ENCODE data around the gene PLPPR3.

The PLPPR3 gene

DNA sequence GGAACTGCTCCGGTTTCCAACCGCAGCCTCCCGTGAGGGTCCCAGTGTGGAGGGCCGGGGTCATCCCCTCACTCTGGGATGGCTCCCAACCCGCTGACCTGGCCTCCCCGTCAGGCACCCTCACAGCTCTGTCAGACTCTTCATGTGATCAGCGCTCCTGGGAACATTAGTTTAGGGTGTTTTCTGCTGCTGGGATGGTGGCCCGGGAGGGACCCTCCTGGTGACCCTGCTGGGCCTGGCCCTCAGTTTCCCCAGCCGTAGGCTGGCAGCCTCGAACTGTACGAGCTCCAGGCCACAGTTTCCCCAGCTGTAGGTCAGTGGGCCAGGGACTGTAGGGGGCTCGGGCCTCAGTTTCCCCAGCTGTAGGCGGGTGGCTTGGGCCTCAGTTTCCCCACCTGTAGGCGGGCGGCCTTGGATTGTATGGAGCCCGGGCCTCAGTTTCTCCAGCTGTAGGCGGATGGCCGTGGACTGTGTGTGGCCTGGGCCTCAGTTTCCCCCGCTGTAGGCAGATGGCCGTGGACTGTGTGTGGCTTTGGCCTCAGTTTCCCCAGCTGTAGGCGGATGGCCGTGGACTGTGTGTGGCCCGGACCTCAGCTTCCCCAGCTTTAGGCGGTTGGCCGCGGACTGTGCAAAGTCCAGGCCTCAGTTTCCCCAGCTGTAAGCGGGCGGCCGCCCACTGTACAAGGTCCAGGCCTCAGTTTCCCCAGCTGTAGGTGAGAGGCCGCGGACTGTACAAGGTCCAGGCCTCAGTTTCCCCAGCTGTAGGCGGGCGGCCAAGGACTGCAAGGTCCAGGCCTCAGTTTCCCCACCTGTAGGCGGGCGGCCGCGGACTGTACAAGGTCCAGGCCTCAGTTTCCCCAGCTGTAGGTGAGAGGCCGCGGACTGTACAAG, 25.8 kb downstream of the PLPPR3 start:
- H4K20me1 ChIP-seq (ENCODE audit: insufficient read depth, low read length), result peaks cover 30% of the 10 kb centered on the region
- H3K4me3 ChIP-seq (ENCODE audit: low read depth in 1 of 2, low read length in 2 of 2), result peak overlapping the region; percentile 59 to 92; a peak in 3 of 4 replicates
- peaks cover 34% of the 10 kb centered on the region for H3K4me1 ChIP-seq (ENCODE audit: insufficient read depth, low read length)
- ATAC-seq (ENCODE audit: insufficient read depth, low read depth) (no peak), DNase-seq (no peak)
- H3K27ac ChIP-seq (ENCODE audit: low read length), result peak overlapping the region; percentile 80; the same call in 1 of the 2 replicates
- H3K27me3 ChIP-seq (ENCODE audit: insufficient read depth, low read length, poor library complexity), result no peaks in the 10 kb centered on the region
- no peaks in the 10 kb centered on the region for H3K9me3 ChIP-seq (ENCODE audit: insufficient read depth, low read length, severe bottlenecking)
- H3K36me3 ChIP-seq (ENCODE audit: insufficient read depth, low read length), result peaks cover 30% of the 10 kb centered on the region
- peak overlapping the region; percentile 76 for H3K4me2 ChIP-seq (ENCODE audit: insufficient read depth, low read length)
- TF ChIP-seq, protein P1, sequence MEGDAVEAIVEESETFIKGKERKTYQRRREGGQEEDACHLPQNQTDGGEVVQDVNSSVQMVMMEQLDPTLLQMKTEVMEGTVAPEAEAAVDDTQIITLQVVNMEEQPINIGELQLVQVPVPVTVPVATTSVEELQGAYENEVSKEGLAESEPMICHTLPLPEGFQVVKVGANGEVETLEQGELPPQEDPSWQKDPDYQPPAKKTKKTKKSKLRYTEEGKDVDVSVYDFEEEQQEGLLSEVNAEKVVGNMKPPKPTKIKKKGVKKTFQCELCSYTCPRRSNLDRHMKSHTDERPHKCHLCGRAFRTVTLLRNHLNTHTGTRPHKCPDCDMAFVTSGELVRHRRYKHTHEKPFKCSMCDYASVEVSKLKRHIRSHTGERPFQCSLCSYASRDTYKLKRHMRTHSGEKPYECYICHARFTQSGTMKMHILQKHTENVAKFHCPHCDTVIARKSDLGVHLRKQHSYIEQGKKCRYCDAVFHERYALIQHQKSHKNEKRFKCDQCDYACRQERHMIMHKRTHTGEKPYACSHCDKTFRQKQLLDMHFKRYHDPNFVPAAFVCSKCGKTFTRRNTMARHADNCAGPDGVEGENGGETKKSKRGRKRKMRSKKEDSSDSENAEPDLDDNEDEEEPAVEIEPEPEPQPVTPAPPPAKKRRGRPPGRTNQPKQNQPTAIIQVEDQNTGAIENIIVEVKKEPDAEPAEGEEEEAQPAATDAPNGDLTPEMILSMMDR (IDR thresholded peaks at IDR 0.05; ENCODE audit: borderline replicate concordance, extremely low read depth, low read length, poor library complexity, severe bottlenecking), result no peak
- no peak for TF ChIP-seq EZH2 (IDR thresholded peaks at IDR 0.05; ENCODE audit: borderline replicate concordance, low read depth, low read length, severe bottlenecking)
- H2AFZ ChIP-seq (ENCODE audit: low read depth, low read length), result peak overlapping the region; percentile 95
- H3K9ac ChIP-seq (ENCODE audit: low read depth, low read length), result peak overlapping the region; percentile 88
- H3K79me2 ChIP-seq (ENCODE audit: insufficient read depth, low read length), result peaks cover 48% of the 10 kb centered on the region

DNA sequence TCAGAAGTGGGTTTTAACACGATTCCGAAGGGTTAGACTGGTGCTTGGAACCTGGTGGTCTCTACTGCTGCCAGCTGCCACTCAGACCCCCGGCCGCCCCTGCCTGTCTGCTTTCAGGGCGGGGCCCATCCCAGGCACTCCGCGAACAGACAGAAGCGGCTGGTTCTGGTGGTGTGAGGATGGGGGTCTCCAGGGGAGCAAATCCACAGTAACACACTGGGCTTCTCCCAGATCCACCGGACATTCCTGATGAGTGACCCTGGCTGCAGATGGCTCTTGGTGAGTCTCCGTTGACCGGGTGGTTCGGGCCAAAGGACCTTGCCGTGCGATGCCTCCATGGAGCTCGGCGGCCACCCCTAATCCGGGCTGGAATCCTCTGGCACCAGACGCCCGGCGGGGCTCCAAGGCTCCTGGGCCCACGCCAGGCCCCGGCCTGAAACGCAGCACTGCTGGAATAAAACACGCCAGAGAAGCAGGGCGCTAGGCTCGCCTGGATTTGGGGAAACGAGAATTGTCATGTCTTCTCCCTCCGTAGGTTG, 26.6 kb downstream of the PLPPR3 start:
- DNase-seq (no peak), ATAC-seq (ENCODE audit: insufficient read depth, low read depth) (no peak)
- no peaks in the 10 kb centered on the region for H3K9me3 ChIP-seq (ENCODE audit: insufficient read depth, low read length, severe bottlenecking)
- H3K4me3 ChIP-seq (ENCODE audit: low read depth in 1 of 2, low read length in 2 of 2), result no peak overlapping the region
- H3K9ac ChIP-seq (ENCODE audit: low read depth, low read length), result no peak overlapping the region
- H3K27me3 ChIP-seq (ENCODE audit: insufficient read depth, low read length, poor library complexity), result no peaks in the 10 kb centered on the region
- H3K4me2 ChIP-seq (ENCODE audit: insufficient read depth, low read length), result no peak overlapping the region
- H3K36me3 ChIP-seq (ENCODE audit: insufficient read depth, low read length), result peaks cover 22% of the 10 kb centered on the region
- H3K27ac ChIP-seq (ENCODE audit: low read length), result no peak overlapping the region
- H2AFZ ChIP-seq (ENCODE audit: low read depth, low read length), result no peak overlapping the region
- peaks cover 40% of the 10 kb centered on the region for H3K79me2 ChIP-seq (ENCODE audit: insufficient read depth, low read length)
- peaks cover 22% of the 10 kb centered on the region for H4K20me1 ChIP-seq (ENCODE audit: insufficient read depth, low read length)
- no peak for TF ChIP-seq EZH2 (IDR thresholded peaks at IDR 0.05; ENCODE audit: borderline replicate concordance, low read depth, low read length, severe bottlenecking)
- TF ChIP-seq, protein P1 (IDR thresholded peaks at IDR 0.05; ENCODE audit: borderline replicate concordance, extremely low read depth, low read length, poor library complexity, severe bottlenecking), result no peak
- peaks cover 26% of the 10 kb centered on the region for H3K4me1 ChIP-seq (ENCODE audit: insufficient read depth, low read length)

DNA sequence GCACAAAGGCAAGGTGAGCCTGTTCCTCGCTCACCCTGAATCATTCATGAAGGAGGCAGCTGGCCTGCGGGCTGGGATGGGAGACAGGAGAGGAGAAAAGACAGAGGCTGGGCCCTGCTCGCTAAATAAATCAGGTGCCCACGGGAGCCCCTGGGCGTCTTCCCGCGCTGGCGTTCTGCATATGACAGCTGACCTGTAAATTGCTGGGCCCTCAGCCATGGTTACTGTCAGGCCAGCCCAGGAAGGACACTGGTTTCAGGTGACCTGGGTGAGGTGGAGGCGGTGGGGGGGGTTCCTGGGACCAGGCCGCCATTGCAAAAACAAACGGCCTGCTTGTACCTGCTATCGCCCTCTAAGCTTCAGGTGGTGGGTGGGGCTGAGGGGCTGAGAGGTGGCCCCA, 27.9 kb downstream of the PLPPR3 start:
- Histone ChIP-seq H3K79me2 (ENCODE audit: insufficient read depth, low read length) (peaks cover 26% of the 10 kb centered on the region), H3K4me2 (ENCODE audit: insufficient read depth, low read length) (no peak overlapping the region), H2AFZ (ENCODE audit: low read depth, low read length) (no peak overlapping the region), H3K9me3 (ENCODE audit: insufficient read depth, low read length, severe bottlenecking) (no peaks in the 10 kb centered on the region), H3K27ac (ENCODE audit: low read length) (no peak overlapping the region), H3K27me3 (ENCODE audit: insufficient read depth, low read length, poor library complexity) (no peaks in the 10 kb centered on the region), H3K9ac (ENCODE audit: low read depth, low read length) (no peak overlapping the region), H3K4me3 (ENCODE audit: low read depth in 1 of 2, low read length in 2 of 2) (no peak overlapping the region), H3K4me1 (ENCODE audit: insufficient read depth, low read length) (peaks cover 13% of the 10 kb centered on the region), H4K20me1 (ENCODE audit: insufficient read depth, low read length) (peaks cover 9% of the 10 kb centered on the region), H3K36me3 (ENCODE audit: insufficient read depth, low read length) (peaks cover 10% of the 10 kb centered on the region)
- no peak for TF ChIP-seq EZH2 (IDR thresholded peaks at IDR 0.05; ENCODE audit: borderline replicate concordance, low read depth, low read length, severe bottlenecking)
- TF ChIP-seq, protein P1 (IDR thresholded peaks at IDR 0.05; ENCODE audit: borderline replicate concordance, extremely low read depth, low read length, poor library complexity, severe bottlenecking), result no peak
- no peak for ATAC-seq (ENCODE audit: insufficient read depth, low read depth)
- DNase-seq, result no peak
